CD4-positive, alpha-beta T cell treated with Interleukin-6 at 100 ng/mL for 8 hours (primary cell): ENCODE measurements around the gene ZBTB45.

ENCODE experiments used
- DNase-seq: peaks from one replicate; pipeline ENCODE4 v3.0.0-alpha.2; 2020; ENCODE audit warnings: mixed read lengths, low spot score

ZBTB45 gene

DNA sequence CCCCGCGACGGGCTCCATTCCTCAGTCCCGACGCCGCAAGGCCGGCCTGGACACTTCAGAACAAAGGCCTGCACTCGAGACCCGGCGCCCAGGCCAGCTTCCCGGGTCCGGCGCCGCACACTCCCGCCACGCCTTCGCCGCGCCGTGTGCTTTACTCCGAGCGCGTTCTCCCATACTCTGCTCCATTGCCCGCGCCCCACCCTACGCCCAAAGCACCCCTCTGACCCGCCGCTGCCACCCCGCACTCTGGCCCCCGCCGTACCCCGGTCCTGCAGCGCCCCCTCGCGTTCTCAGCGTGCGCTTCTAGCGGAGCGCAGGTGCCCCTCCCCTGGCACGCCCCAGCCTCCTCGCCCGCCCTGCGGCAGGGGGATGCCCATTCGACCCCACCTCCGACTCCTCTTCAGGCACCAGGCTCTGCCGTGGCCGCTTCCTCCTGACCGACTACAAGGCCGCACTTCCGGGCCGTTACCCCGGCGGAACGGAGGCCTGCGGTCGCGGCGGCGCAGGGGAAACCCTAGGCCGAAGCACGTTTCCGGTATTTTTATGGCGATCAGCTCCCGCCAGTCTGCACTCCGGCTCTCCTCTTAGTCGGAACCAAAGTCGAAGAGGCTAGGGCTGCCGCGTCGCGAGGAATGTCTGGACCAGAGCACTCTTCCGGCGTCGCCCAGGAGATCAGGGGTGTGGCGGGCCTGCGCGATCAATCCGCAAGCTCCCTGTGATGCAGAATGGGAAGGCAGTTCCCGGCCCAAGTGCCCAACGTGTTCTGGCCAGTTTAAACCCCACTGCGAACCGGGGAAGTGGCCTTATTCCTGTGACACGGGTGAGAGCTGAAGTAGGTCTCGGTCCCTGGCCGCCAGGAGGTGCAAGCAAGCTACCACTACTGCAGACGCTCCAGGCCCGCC, at the start of gene ZBTB45:
ZBTB45 (minus strand) TSS at position 456 of the 902 bp plus-strand sequence. CDS start 2,137 bp downstream, outside the sequence.
- peak; percentile 86 for DNase-seq

DNA sequence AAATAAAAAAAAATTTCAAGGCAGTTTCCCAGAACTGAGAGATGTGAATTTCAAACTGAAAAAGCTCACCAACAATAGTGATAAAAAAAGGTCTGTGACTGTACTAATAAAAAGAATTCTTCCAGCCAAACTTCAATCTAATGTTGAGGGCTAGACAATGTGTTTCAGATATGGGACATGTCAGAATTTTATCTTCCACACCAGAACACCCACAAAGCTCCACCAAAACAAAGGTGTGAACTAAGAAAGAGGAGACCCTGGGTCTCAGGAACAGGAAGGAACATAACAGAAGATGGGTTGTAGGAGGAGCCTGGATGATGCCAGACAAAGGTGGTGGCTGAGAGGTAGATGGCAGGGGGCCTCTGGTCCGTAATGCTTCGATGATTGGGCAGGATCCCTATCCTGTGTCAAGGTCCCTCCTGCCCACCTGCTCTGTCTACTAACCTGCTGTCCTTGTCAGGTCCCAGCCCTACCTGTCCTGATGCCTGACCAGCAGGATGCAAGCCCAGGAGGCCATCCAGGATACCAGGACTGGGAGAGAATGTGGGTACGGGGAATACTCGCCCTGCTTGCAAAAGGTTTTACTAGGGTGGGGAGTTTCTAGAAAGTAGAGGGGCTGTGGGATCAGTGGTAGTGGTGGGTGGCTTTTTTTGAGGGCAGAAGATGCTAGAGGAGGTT, 49.0 kb upstream of the ZBTB45 start:
- DNase-seq: no peak

DNA sequence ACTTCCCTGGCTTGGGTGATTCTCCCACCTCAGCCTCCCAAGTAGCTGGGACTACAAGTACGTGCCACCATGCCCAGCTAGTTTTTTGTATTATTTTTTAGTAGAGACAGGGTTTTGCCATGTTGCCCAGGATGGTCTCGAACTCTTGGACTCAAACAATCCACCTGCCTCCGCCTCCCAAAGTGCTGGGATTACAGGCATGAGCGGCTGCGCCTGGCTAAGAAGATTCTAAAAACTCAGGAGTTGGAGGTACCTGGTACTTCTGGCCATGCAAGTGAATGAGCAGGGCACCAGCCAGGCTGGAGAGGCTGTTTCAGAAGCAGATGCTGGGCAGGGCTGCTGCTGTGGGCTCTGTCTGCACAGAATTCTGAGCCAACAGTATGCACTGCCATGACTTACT, 47.4 kb upstream of the ZBTB45 start:
- no peak for DNase-seq

DNA sequence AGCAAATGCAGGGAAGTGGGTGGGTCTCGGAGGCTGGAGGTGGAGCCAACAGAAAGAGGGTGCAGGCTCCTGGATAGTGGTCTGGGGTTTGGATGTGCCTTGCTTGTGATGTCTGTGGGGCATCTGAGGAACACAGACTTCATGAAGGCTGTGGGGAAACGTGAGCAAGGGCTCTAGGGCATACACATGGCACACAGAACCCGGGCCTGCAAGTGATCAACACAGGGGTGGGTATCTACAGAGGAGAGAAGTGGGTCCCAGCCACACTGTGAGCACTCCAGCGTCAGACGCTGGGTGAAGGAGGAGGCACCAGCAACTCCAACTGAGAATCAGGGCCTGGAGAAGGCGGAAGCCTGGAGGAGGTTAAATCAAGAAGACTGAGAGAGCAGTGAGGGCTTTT, 44.2 kb upstream of the ZBTB45 start:
- DNase-seq: no peak

DNA sequence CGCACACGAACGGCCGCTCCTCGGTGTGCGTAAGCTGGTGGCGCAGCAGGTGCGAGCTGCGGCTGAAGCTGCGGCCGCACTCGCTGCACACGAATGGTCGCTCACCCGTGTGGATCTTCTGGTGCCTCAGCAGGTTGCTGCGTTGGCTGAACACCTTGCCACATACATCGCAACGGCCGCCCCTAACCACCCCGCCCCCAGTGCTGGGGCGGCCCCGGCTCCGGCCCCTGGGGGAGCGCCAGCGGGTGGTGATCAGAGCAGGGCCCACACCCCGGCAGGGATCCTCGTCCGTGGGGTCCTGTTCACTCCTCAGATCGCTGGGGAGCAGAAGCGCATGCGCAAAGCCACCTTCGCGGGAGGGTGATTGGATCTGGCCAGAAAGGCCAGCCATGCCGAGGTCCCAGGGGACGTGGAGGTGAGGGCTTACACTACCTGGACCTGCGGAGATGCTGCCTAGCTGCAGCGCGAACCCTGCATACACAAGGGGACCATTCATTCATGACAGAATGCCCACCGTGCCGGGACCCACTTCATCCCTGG, 43.5 kb upstream of the ZBTB45 start:
- peak; percentile 31 for DNase-seq

DNA sequence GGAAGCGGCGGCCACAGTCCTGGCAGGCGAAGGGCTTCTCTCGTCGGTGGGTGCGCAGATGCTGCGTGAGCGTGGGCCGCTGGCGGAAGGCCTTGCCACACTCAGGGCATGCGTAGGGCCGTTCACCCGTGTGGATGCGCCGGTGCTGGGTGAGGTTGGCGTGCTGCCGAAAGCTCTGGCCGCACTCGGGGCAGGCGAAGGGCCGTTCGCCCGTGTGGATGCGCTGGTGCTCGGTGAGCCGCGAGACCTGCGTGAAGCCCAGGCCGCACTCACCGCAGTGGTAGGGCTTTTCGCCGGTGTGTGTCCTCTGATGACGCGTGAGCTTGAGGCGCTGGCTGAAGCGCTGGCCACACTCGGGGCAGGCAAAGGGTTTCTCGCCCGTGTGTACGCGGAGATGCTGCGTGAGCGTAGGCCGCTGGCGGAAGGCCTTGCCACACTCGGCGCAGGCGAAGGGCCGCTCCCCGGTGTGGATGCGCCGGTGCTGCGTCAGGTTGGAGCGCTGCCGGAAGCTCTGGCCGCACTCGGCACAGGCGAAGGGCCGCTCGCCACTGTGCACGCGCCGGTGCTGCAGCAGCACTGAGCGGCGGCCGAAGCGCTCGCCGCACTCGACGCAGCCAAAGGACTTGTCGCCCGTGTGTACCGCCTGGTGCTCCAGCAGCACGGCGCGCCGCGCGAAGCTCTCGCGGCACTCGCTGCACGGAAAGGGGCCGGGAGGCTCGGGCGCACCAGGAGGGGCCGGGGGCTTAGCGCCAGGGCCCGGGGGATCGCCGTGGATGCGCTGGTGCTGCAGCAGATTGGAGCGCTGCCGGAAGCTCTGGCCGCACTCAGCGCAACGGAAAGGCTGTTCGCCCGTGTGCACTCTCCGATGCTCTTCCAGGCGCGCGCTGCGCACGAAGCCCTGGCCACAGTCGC, 42.8 kb upstream of the ZBTB45 start:
- peak; percentile 30 for DNase-seq

DNA sequence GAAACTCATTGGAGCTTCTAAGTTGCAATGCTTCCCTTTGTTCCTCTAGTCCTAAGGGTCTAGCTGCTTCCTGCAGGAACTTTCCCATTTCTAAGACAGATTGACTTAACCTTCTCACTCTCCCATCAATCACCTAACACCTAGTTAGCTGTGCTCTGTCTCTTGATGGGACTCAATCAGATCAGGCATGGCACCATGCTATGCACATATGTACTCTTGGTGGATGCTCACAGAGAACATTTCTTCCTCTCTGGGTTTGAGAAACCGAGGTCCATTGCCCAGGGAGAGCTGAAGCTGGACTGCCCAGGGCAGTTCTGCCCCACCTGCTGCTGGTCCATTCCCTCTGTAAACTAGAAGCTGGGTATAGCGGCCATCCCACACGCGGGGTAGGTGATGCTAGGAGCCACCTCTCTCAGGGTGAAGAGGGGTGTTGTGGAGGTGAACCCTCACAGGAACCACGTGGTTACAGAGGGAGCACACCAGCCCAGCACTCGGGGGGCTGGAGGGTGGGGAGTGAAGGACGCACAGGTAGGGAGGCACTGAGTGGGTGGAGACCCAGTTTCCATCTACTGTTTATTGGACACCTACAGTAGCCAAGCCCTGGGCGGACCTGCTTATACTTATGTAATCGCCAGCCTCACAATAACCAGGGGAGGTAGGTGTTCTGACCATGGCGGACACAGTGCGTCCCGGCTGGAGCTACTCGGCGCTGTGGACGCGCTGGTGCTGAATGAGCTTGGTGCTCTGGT, 41.9 kb upstream of the ZBTB45 start:
- DNase-seq: no peak

DNA sequence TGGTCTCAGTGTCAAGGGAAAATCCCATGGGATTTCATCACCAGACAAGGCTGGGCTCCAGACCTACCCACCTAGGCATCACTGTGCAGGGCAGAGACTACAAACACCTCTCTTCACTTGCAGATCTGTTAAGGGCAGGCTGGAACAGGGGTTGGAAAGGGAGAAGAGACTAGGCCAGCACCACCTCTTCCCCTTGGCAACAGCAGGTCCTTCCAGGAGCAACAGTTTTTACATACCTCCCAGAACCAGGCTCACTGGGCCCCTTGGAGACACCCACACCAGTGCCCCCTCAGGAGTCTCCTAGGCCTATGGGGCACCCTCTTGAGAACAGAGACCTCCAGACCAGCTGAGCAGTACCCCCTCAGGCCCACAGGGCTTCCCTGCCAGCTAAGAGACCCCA, 41.3 kb upstream of the ZBTB45 start:
- no peak for DNase-seq

DNA sequence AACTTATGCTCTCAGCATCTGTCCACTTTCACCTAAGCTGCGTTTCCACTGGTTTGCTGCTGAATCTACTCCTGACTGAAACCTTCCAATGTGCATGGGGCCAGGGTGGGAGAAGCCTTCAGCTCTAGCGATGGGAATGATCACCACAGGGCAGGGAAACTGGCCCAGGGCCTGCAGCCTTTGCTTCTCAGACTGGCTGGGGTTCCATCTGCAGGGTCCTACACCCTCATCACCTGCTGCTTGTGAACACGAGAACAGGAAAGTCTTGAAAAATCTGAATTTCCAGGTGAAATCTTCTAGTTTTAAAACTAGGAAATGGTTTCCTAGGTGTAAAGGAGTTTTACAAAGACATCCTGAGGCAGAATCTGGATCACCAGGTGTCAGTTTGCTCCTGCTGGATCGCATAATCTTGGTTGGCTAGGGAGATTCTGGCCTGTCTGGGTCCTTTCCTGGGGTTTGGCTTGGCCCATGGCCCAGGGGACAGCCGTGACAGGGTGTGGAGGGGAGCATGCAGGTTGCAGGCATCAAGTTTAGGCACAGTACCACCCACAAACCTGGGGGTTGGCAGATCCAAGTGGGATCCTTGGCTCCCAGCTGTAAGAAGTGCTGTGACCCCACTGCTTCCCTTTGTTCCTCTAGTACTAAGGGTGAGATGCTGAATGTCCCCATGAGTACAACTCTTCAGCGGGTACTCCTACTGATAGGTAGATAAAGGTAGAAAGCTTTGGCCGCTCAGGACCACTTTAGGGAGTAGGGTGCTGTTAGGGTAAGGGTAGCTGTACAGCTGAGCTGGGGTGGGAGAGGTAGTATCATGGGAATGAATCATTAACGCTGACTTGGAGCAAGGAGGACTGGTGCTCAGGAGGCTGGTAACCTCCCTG, 40.6 kb upstream of the ZBTB45 start:
- no peak for DNase-seq

DNA sequence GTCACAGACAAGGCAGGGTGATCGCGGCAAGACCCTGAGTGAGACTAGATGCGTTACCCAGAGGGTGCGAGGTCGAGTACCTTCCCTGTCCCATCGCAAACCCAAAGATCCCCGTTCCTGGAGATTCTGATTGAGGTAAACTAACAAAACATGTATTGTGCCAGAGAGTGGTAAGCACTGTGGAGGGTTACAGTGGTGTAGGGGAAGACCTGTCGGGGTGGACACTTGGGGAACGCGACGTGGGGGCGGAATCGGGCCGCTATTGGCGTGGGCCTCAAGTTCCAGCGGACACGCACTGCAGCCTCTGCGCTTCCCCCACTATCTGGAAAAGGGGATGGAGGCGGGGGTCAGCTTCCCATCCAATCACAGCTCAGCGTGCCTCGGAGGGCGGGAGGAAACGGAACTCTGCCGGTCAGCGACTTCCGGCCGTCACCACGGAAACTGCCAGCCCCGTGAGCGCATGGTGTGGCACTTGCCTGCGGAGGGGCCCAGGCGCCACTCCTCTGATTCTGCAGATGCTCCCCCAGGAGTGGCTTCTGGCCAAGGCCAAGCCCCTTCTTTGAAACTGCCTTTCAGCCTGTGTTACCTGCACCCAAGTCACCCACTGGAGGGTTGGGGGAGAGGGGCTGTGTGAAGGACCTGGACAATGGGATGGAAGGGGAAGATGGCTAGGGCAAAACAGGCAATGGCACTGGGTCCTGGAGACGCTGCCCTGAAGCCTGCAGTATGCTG, 39.8 kb upstream of the ZBTB45 start:
- DNase-seq: peak; percentile 48

DNA sequence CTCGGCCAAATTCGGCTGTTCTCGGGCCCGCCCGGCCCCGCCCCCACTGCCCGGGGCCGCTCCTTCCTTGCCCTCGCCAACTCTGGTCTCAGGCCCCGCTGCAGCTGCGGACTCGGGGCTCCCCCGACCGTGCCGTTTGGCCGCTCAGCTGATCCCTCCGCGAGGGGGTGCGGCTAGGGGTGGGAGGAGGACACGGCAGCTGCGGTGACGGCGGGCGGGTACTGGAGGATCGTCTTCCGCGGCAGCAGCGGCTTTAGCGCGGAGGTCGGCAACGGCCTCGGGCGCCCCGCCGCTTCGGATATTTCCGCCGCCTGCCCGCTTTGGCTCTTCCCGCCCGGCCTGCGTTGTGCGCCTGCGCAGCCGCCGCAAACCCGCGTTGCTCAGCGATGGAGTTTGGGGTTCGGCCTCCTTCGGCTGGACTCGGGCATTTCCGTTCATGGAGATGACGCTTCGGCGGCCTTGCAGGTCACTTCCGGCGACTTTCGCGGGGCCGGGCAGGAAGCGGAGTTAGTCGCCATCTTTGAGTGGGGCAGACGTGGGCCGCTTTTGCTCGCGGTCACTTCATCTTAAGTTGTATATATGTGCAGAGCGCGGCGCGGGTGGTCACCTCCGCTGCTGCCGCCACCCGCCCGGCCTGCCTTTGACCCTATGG, 39.1 kb upstream of the ZBTB45 start:
- DNase-seq: peak; percentile 100

DNA sequence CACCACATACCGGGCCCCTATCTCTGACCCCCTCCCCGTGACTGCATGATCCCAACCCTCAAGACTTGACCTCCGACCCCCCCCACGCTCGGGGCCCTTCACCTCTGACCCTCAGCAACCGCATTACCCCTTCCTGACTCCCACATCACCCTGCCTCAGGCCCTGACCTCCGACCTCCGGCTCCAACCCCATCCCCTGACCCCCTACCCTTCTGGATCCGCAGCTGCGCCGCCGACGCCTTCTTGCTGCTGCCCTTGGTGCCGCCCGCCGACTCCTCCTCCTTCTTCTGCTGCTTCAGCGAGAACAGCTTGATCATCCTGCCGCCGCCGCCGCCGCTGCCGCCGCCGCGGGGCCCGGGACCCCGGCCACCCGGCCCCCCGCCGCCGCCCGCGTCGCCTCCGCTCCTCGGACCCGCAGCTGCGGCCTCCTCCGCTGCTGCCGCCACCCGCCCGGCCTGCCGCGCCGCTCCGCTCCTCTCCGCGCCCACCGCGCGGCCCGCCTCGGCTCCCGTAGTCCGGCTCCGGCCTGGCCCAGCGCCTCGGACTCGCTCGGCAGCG, 38.5 kb upstream of the ZBTB45 start, which contains the start of gene UBE2M:
UBE2M (minus strand) TSS at position 546 of the 557 bp plus-strand sequence; CDS start at position 316, 230 bp downstream.
- peak; percentile 32 for DNase-seq

DNA sequence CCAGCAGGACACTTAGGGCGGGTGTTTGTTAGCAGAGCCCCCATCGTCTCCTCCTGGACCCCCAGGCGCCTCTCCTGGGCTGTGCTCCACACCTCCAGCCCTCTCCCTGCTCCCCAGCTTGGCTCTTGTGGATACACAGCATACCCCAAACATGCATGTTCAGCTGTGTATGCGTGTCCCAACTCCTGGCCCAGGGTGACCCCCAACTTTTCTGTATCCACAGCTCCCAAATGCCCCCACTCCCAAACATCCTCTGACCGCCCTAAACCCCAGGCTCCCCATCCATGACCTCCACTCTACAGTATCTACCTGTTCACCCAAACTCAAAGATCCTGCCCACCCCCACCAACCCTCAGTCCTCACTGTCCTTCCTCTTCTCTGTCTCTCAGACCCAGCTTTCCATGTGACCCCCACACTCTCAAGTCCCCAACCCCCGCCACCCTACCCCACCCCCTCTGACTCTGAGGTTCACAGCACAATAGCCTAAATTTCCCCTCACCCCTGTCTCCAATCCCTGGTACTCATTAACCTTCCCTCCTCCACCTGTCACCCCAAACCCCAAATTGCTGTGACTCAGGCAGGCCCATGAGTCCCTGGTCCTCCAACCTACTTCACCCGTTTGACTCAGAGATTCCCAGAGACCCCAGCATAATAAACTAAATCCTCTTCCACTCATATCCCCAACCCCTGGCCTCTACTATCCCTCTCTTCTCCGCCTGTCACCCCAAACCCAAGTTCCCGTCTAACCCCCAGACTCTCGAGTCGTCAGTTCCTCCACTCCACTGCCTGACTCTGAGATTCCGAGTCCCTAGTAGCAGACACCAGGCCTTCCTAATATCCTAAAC, 37.8 kb upstream of the ZBTB45 start:
- no peak for DNase-seq

DNA sequence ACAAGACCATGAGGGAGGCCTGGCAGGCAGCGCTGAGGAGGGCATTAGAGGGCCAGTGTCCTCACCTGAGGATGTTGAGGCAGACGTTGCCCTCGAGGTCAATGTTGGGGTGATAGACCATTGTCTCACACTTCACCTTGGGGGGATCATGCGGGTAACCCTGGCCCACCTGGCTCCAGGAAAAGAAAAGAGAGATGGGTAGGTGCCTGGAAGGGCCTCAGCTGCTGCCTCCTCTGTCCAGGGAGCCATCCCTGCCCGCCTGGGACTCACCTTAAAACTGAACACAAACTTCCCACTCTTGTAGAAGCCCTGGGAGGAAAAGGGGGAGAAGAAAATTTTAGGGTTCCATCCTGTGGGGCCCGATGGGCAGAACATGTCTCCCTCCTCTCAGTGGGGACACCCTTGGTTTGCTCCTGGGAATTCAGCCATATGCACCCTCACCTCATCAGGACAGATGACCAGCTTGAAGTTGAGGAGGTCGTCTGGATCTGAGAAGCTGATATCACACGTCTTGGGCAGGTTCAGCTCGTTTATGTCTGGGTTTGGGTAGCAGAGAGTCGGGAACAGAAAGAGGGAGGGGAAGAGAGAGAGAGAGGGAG, 37.1 kb upstream of the ZBTB45 start:
- DNase-seq: no peak

DNA sequence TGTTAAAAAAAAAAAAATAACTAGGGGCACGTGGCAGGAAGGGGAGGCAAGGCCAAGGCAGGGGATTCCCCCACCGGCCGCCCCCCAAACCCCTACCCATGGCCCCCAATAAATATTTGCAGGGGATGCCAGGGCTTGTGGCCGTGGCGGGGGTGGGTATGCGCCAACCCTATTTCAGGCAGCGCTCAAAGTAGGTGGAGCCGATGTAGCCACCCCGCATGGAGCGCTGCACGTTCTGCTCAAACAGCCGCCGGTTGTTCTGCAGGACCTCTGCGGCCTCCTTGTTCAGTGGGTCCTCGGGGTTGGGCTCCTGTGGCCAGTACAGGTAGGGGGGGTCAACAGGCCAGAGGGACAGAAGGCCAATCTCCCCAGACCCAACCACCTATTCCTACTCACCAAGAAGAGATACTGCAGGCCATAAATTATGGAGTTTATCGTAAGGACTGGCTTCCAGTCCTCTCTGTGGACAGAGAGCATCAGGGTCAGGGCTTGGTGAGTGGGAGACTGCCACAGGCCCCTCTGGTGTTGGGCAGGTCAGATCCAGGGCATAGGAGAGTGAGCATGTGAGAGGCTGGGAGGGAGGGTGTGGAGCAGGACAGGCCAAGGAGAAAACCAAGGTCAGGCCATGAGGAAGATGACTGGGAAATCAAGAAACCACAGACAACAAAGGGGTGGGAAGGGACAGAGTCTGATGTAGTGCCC, 36.5 kb upstream of the ZBTB45 start:
- DNase-seq: no peak

DNA sequence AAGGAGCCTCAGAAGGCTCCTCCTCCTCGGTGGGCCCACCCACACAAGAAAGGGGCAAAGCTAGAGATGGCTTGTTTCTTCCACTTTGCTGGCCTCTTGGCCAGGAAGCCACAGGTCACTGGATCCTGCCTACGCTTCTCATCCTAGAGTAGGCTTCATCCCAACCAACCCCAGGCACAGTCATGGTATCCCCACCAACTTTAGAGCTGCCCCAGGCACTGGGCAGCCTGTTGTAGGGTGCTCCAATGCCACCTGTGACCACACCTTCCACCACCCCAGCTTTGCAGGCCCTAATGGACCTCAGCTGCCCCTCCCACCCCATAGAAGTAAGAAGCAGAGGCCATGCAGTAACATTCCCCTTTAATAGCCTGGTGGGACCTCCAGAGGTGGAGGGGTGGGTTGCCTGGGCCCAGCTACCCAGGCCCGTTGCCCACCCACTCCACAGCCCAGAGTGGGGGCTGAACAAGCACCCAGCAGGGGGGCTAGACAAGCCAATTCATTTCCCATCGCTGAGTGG, 35.8 kb upstream of the ZBTB45 start:
- DNase-seq: no peak
